NCI-H69 (cell line): ENCODE results near the gene RHOBTB3.

ENCODE experiments used
- DNase-seq: peaks from one replicate; lab custom pipeline; 2025; lab: John Stamatoyannopoulos, UW

Gene RHOBTB3

DNA sequence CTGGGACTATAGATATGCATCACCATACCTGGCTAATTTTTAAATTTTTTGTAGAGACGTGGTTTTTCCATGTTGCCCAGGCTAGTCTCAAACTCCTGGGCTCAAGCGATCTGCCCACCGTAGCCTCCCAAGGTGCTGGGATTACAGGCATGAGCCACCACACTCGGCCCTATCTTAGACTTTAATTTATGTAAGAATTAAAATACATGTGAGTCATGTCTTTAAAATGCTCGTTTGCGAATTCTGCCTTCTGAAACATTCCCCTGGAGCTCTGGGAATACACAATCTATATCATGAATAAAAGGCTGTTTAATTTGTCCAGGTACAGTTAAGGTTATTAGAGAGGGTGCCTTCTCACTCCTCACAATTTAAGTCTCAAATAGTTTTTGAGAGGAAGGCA lies 32.8 kb downstream of the RHOBTB3 start:
- no peak for DNase-seq

DNA sequence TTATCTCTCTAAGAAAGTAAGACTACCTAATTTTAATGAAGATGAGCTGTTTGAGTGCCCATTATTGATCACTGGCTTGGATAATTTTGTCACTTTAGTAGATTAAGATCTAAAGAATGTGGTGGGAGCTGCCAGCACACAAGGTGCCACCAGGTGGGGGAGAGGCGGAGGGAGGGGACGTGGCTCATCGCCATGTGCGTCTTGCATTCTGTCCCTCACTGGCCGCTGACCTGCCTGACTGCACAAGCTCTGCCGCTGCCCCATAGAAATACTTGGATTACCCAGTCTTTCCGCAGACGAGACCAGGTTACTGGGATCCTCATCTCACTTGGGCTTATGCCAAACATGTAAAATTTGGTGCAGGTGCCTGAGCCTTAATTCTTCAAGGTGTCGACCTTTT lies 37.6 kb downstream of the RHOBTB3 start:
- no peak for DNase-seq

DNA sequence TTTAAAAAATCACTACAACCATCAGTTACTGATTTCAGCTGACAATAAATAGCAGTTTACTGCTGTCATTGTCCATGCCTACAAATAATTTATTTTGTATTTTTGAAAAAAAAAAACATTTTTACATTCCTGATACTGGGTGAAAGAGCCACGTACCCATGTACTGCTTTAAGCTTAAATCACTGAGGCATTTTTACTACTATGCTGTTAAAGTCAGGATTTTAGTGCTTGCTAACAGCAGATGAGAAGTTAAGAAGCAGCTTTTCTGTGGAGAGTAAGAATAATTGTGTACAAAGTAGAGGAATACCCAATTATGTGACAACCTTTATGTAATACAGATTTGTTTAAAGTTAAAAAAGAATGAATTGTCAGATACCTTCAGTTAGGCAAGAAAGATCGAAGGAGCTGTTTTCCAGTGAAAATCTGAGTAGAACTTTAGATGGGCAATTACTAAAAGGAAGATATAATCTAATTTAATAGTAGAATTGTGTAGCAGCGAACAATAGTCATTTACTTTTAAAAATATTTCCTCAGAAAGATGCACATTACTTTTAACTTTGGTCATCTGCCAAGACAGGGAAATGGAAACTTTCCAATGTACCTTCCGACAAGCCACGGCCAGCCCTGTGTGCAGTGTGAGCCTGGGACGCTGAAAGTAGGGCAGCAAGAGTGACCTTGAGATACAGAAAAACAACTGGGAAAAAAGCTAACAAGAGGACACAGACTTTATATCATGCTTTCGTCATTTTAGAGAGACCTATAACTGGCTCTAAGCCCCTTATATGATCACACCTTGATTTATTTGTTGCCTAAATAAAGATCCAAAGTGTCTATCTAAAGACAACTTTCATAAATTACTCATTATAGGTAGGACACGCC lies 39.9 kb downstream of the RHOBTB3 start:
- no peak for DNase-seq

DNA sequence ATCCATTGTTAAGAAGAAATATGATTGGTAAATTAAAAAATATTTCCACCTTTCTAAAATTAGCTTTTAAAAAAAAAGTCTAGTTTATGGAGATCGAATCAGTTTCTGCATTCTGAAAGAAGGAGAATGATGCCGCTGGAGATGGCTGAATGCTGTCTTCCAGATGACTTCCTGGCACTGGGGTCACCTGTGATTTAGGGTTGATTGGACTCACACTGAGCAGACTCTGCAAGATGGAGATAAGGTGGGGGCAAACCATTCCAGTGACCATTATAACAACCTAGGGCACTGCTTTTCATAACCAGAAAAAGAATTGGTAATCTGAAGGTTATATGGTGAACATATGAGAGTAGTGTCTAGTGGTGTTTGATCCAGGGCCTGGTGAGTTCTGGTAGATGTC lies 40.8 kb downstream of the RHOBTB3 start:
- no peak for DNase-seq

DNA sequence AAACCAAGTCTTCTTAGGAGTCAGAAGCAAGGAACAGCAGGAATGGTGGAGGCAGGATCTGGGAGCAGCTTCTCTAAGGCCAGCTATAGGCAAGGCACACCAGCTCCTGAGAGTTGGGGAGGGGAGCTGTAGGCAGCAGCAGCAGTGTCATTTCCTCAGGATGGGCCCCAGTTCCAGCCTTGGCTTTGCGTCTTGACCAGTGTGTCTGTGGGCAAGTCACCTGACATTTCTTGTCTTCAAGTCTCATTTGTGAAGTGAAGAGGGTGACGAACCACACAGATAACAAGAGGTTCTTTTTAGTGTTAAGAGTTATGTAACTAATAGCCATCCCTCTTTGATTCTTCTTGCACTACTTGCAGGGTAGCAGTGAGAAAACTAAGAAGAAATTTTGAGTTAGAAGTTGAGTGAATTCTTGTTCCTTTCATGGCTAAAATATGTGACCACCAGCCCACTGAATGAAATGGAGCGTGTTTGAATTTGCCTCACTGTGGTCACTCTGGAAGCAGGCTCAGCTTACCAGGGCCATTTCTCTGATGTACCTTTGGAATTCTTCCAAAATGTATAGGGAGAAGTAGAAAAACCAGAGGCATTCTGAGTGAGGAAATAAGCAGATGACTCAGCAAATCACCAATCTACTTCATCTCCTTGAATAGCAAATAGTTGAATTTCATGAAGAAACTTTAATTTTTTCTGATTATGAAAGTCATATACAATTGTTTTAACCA lies 42.4 kb downstream of the RHOBTB3 start:
- DNase-seq = peak; percentile 28

DNA sequence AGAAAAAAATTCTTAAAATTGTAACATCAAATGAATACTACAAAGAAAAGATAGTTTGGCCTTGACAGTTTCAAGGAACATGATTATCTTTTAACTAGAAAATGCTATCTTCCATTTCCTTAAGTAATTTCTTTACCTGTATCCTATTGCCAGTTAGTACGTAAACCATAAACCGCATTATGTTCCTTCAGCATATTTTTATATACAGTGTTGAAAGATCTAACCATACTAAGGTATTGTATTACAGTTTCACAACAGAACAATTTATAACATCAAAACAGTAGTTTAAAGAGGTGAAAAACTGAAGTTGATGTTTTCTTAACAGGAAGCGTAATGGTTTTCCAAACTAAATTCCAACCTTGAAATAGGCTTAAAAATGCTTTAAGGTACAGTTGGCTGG lies 46.3 kb downstream of the RHOBTB3 start:
- DNase-seq = no peak

DNA sequence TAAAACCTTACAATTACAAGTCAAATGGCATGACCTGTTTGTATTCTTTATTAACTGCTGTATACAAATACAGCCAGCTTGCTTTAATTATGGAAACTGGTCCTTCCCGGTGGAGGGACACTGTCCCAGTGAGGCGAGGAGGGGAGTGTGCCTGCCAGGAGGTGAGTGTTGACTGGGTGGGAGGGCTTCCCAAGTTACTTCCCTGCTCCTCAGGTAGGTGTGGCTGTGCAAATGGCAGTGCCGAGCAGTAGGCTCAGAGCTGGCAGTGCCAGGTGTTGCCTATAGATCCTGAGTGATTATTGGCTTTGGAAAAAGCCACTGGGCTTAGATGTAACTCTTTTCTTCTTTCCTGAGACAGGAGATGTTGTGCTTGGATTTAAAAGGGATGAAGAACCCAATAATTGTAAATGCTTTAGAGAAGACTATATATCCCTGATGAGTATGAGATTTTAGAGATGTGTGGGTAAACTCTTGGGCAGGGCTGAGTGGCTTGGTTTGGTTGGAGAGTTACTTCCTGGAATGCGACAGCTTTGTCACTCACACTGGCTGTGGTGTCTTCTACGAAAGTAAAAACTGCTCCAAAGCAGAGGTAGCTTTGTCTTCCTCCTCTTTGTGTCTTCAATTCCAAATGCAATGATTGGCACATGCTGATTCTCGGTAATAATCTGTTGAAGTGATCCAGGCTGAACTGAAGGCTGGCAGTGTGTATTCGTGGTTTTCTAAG lies 47.7 kb downstream of the RHOBTB3 start:
- DNase-seq = no peak

DNA sequence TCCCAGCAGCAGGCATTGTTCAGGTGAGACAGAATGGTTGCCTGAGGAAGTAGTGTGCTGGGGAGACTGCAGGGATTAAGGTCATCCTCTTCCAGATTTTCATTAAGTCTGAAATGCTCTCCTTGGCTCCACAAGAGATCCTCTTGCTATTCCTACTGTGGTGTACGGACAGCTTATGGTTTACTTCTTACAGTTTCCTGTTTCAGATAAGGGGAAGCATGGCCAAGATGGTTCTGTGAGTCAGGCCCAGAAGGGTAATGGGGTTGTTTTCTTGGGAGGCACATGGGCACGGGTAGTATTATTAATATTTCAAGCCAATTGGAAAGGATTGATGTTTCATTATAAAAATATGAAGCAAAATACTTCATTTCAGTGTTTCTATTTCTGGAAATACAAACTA lies 48.5 kb downstream of the RHOBTB3 start:
- no peak for DNase-seq

DNA sequence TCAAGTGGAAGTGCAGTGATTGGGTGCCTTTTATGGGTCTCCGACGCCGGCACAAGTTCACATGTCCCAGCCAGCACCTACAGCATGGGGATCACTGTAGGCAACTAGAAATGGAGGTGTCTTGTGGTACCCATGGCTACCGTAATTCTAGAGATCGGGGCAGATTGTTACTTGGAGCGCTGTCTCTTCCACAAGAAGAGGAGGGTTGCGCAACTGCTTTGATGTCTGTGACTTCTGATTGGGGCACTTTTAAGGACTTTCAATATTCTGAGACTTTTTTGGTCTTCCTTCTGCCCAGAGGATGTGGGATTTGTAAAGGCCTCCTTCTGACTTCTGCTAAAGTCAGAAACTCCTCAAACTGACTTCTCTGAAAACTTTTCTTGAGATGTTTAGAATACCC lies 49.5 kb downstream of the RHOBTB3 start:
- no peak for DNase-seq

DNA sequence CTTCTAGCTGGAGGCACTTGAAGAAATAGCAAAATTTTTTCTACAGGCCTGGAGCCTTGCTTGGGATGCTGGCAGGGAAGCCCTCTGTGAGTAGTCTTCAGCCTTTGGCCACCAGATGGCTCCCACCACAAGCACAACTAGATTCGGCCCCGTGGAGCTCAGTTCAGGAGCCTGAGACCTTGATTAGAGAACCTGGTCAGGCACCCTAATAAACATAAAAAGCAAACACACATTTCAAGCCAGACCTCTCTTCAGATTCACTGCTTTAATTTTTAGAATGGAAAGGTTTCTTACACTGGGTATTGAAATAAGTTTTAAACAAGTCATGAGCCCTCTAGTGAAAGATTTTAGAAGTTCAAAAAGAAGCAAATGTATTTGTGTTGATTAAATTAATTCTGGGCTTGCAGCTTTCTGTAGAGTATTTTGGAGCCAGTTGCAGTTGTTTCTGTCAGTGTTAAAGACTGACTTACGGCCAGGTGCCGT lies 50.0 kb downstream of the RHOBTB3 start:
- peak; percentile 83 for DNase-seq

DNA sequence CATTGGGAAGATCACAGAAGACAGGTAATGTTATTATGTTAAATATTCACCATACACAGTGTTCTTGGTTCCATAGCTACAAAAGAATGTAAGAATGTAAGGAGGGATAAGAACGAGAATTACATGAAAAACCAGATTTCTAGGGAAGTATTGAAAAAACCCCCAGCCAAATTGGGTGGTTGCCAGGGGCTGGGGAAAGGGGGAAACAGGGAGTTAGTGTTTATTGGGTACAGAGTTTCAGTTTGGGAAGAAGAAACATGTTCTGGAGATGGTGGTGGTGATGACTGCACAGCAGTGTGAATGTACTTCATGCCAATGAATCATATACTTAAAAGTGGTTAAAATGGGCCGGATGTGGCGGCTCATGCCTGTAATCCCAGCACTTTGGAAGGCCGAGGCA lies 51.0 kb downstream of the RHOBTB3 start:
- no peak for DNase-seq

DNA sequence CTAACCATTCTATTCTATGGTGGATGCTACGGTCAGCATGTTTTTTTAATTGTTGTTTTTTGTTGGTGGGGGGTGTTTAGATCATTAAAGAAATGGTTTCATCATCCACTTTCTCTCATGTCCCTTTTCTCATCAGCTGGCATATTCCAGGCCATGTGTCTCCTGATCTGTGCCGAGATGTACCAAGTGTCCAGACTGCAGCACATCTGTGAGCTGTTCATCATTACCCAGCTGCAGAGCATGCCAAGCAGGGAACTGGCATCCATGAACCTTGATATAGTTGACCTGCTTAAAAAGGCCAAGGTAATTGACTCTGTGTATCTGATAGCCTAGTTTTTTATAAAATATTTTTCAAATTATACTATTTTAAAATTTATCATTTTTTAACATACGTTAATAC lies 52.5 kb downstream of the RHOBTB3 start:
- DNase-seq = no peak

DNA sequence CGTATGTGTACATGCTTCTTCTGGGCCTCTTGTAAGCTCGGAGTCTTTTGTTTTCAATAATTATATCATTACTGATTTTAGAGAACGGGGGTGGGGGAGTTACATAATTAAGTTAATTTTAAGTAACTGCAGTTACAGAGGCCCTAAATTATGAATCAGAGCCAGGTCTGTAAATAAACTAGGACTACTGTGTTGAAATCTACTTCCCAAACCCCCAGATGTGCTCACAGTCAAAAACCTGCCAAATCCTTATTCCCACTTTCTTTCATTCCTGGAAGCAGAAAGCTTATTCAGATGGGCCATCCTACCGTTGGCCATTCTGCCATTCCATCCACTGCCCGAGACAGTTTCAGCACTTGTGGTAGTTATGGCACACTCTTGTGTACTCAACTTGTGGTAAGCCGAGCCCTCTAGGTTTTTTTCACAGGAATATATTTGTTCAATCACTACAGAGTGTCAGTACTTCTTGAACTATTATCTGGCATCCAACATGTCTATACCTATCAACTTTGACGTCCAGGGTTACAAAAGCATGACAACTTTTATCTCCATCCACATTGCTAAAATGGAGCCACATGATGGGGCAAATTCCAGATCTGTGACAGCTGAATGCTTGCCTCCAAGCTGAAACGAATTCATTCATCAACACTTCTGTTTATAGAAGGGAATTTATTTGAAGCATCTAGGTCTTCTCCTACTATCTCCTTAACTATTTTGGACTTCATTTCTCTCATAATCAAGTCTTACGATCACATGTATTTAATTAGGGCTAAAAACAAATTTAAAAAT lies 53.6 kb downstream of the RHOBTB3 start:
- no peak for DNase-seq

DNA sequence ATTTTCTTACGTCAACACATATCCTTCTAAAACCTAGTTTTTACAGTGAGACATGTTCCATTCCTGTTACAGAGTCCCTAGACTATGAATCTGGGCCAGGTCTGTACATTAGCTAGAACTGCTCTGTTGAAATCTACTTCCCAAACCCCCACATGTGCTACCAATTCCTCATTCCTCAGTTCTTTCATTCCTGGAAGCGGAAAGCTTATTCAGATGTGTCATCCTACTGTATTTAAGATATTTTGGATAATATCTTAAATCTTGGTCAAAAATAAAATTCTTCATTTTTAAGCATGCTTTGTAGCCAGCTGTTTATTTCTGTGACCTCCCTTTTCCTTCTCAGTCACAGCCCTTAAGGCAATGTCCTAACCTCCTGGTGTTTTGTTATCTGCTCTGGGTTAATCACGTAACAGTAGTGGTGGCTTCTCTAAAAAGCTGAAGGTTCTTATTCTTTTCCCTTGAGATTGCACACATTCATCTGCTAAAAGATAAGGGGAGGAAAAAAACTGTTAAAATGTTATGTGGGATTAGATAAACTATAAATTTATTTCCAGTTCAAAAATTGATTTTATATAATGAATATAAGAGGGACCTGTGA lies 55.8 kb downstream of the RHOBTB3 start:
- DNase-seq = no peak

DNA sequence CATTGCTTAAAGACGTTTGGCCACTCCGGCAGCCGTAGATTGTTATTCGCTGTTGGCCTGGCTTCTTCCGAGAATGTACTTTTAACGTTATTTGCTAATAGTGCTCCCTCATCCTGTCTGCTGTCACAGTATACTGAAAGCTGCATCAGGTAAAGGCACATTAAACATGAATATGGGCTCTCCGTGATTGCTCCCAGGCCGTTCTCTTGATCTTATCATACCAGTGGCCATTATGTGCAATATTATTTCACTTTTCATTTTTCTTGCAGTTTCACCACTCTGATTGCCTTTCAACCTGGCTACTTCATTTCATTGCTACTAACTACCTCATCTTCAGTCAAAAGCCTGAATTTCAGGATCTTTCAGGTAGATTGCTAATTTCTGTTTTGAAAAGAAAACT lies 57.4 kb downstream of the RHOBTB3 start:
- DNase-seq = no peak

DNA sequence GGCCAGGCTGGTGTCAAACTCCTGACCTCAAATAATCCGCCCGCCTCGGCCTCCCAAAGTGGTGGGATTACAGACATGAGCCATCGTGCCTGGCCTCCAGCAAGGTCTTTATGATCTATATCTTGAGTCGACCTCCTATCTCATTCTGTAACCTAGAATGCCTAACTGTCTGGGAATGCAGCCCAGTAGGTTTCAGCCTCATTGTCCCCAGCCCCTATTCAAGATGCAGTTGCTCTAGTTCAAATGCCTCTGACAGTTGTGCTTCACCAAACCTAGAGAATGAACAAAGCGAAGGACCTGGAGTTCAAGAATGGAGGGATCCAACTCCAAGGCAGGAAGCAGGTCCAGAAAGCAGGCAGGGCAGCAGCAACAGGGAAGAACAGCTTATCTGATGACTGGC lies 60.6 kb downstream of the RHOBTB3 start:
- DNase-seq = no peak

DNA sequence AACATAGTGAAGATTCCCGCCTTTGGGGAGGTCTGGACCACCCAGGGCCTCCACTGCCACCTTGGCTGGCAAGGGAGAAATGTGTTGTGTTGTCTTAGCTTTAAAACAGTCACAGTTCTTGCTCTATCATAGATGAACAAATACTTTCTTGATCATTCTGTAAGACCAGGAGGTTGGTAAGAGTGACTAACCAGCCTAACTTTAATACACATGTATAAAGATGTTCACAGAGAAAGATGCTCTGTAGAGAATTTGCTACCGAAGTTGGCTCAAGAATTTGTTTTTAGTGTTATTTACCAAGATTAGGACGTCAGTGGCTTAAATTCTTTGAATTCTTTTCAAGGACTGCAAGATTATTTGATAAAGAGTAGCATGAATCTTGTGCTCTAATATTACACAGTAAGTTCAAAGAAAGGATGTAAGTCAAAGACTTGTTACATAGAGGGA lies 63.0 kb downstream of the RHOBTB3 start:
- DNase-seq = no peak

DNA sequence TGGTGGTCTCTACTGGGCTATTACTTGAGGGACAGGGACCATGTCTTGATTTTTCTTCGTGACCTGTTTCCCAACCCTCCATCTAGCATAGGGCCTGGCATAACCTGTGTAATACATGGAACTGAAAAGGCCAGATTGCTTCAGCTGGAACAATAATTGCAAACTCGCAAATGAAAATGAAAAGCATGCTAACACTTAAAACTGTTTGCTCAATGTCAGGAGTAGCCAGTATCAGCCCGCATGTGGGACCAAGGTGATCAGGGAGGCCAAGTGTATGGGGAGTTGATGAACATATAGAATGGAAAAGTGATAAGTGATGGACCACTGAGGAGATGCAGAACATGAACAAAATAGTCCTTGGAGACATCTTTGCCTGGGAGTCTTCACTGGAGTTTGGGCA lies 66.2 kb downstream of the RHOBTB3 start:
- DNase-seq = no peak

DNA sequence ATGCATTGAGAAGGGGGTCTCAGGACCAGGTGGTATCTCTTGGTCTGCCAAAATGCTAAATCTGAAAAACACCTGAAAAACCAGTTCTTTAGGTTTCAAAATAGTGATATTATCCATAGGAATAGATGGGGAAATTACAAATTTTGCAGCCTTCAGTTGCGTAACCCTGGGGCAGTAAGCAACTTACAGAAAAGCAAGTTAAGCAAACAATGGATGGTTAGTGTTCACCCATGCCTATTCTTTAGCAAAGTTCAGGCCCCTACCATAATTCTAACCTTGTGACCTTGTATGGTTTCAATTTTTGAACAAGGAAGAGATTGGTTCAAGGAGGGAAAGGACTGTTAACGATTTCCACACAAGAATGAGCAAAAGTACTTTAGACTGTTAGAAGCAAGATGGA lies 66.9 kb downstream of the RHOBTB3 start:
- DNase-seq = no peak

DNA sequence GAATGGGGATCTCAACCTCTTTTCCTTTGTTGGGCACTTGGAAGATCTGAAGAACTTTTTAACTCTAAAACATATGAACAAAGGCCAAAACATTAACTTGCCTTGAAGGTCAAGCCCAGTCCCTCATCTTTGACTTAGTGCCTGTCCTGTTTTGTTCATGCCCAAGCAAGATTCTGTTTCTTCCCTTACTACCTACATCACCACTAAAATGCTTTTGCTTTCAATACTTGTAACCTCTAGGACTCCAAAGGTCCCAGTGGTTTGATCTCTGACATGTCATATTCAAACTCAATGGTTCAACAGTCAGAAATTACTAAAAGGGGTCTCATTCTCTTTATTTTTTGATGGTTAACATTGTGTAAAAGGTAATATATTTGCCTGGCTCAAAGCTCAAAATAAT lies 67.4 kb downstream of the RHOBTB3 start:
- DNase-seq = no peak

DNA sequence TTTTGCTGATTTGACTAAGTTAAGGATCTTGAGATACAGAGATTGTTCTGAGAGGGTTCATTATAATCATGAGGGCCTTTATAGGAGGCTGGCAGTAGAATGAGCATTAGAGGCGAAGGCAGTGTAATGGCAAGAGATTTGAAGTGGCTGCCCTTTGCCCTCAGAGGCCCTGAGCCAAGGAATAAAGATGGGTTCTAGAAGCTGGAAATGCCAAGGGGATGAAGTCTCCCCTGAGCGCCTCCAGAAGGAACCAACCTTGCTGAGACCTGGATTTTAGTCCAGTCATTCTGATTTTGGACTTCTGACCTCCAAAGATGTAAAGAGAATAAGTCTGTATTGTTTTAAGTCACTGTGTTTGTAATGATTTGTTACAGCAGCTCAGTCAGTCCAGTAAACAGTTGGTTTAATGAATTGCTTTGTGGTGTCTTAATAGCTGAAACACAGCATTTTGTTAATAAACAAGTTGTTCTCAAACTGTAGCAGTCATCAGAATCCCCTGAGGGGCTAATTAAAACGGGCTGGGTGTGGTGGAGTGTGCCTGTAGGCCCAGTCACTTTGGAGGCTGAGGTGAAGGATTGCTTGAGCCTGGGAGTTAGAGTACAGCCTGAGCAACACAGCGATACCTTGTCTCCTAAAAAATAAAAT lies 68.2 kb downstream of the RHOBTB3 start:
- no peak for DNase-seq
